Measurements from ENCODE around the gene ZDHHC14.

GRCh38 chr6:157452096-157452495, 71.1 kb downstream of the ZDHHC14 start:
- TF ChIP-seq CTCF (IDR thresholded peaks at IDR 0.05) = no peak
- no peak for TF ChIP-seq POLR2A (IDR thresholded peaks at IDR 0.05)
